ENCODE data around the gene ZSWIM7. TPM values are rescaled to one million over a fixed set of nuclear protein-coding genes. Genes with fewer than 3 reads are reported as not detected.

The ZSWIM7 gene, protein sequence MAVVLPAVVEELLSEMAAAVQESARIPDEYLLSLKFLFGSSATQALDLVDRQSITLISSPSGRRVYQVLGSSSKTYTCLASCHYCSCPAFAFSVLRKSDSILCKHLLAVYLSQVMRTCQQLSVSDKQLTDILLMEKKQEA
- total RNA-seq (10 to 100 TPM in 4 of 6 donors, 1 to 10 TPM in 2; 6.6 to 13.4 (median 10.7) TPM), polyA plus RNA-seq (10 to 100 TPM; 24.6 to 30.6 TPM)

DNA sequence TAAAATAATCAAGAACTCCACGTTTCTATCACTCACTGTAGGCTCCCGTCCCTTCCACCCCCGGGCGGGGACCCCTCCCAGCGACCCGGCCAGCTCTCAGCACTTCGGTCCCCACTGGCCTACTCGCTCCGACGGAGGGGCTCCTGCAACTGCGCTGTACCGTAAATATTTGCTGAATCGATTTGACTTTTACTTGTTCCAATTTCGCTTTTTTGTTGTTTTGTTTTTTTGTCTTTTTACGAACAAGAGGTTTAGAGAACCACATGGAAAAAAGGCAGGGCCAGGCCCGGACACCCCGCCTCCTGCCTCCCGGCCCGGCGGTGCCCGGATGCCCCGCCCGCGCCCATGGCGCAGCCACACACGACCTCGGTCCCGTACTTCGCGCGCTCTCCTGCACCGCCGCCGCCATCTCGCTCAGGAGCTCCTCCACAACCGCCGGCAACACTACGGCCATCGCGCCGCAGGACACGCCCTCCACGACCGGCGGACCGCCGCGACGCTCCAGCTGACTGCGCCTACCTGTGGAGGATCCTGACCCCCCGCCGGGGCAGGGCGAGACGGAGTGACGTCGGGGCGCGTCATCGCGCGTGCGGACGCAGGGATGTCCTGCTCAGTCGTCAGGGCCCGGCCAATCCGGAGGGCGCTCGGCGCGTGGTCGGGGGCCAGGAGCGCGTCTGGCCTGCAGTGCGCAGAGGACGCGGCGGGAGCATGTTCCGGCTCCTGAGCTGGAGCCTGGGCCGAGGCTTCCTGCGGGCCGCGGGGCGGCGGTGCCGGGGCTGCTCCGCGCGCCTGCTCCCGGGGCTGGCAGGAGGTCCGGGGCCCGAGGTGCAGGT is at the start of gene ZSWIM7, which contains the start of gene TTC19:
Gene ZSWIM7 (minus strand): TSS at position 564 of the 833 bp plus-strand sequence. CDS start 110 bp downstream, at position 454.
Gene TTC19 (plus strand): TSS at position 684 of the 833 bp plus-strand sequence. CDS start 25 bp downstream, at position 709.
- DNase-seq (peak; percentile 97 to 99 (median 98)), FAIRE-seq (no peak), ATAC-seq (peak; percentile 92 to 96 (median 94))
- TF ChIP-seq, protein P1, sequence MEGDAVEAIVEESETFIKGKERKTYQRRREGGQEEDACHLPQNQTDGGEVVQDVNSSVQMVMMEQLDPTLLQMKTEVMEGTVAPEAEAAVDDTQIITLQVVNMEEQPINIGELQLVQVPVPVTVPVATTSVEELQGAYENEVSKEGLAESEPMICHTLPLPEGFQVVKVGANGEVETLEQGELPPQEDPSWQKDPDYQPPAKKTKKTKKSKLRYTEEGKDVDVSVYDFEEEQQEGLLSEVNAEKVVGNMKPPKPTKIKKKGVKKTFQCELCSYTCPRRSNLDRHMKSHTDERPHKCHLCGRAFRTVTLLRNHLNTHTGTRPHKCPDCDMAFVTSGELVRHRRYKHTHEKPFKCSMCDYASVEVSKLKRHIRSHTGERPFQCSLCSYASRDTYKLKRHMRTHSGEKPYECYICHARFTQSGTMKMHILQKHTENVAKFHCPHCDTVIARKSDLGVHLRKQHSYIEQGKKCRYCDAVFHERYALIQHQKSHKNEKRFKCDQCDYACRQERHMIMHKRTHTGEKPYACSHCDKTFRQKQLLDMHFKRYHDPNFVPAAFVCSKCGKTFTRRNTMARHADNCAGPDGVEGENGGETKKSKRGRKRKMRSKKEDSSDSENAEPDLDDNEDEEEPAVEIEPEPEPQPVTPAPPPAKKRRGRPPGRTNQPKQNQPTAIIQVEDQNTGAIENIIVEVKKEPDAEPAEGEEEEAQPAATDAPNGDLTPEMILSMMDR (IDR thresholded peaks at IDR 0.05): no peak
- peaks cover 0 to 7% (median 5%) of the 10 kb centered on the region in 3 donors for H3K4me1 ChIP-seq
- peaks cover 0 to 23% (median 14%) of the 10 kb centered on the region in 3 donors for H3K36me3 ChIP-seq
- no peaks in the 10 kb centered on the region for H3K9me3 ChIP-seq
- H3K27me3 ChIP-seq: no peaks in the 10 kb centered on the region
- intact Hi-C loops (cut with DNase I): loop anchor here in 1 of 3 donors (5.0 kb wide), 1 partner anchor 172 kb away; no protein-coding TSS in a partner anchor
- peak within 1 kb of the TSS; percentile 91 to 98 (median 94) for H3K27ac ChIP-seq
- H3K4me3 ChIP-seq: peak within 1 kb of the TSS; percentile 72 to 88 (median 77)
- 0 to 1% methylated on average over 70 to 91 of the region's 91 CpGs for WGBS, 2 donors

DNA sequence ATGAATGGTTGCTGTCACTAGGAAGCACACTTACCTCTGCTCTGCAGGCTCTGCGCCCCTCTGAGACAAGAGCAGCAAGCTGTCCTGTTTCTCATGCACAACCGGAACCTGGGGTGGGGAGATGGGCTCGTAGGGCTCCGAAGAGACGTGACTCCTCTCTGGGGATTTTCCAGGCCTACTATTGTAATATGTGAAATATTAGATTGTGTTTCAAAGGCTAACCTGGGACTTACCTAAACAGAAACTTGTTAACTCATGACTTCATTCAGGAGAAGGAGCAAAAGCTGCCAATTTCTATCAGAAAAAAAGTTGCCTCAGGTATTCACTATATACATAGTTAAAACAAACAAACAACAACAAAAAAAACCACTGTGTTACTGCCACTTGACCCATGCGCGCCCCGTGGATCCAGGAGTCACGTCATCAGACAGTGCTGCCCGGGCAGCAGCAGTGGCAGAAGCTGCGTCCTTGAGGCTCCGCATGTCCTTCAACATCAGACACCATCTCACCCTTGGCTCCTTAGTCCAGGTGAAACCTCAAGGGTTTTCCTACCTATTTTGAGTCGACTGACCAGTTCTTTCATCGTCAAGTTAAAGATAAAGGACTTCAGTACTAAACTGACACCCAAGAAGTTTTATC is 49.4 kb upstream of the ZSWIM7 start:
- ATAC-seq: peak; percentile 32 to 69 (median 66)
- H3K9me3 ChIP-seq: no peaks in the 10 kb centered on the region
- 55 to 60% methylated on average over 14 of the region's 14 CpGs for whole genome bisulfite sequencing, 2 donors
- no peak for FAIRE-seq
- no peak for DNase-seq
- TF ChIP-seq, protein P1 (IDR thresholded peaks at IDR 0.05): no peak
- H3K4me3 ChIP-seq: no peak overlapping the region
- no peaks in the 10 kb centered on the region for H3K27me3 ChIP-seq
- peaks cover 0 to 8% (median 5%) of the 10 kb centered on the region in 3 donors for H3K4me1 ChIP-seq
- peaks cover 0 to 31% (median 4%) of the 10 kb centered on the region in 3 donors for H3K36me3 ChIP-seq
- intact Hi-C loops (cut with DNase I): no loop called here
- H3K27ac ChIP-seq: peak overlapping the region in 2 of 4 donors; percentile 53 to 60

DNA sequence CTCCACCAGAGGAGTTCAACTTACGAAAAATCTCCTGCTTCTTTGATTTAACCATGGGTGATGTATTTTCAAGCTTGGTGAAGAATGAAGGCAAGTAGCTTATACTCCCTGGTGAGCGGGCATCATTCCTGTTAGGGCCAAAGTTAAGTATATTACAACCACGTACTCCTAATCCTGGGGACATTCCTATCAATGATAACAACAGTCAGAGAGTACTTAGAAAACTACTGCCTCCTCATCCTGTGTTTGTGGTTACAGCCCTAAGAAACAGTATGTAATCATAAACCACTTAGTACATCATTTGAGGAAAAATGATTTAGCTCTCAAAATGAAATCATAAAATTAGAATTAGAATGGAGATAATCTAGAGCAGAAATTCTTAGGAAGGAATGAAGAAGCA is 47.5 kb upstream of the ZSWIM7 start:
- H3K4me1 ChIP-seq: peaks cover 0 to 8% (median 5%) of the 10 kb centered on the region in 3 donors
- H3K4me3 ChIP-seq: no peak overlapping the region
- intact Hi-C loops (cut with DNase I): no loop called here
- ATAC-seq (no peak), DNase-seq (no peak), FAIRE-seq (no peak)
- H3K9me3 ChIP-seq: no peaks in the 10 kb centered on the region
- 94 to 97% methylated on average over 3 of the region's 3 CpGs for WGBS, 2 donors
- H3K36me3 ChIP-seq: peaks cover 0 to 32% (median 4%) of the 10 kb centered on the region in 3 donors
- TF ChIP-seq, protein P1 (IDR thresholded peaks at IDR 0.05): no peak
- H3K27ac ChIP-seq: no peak overlapping the region
- H3K27me3 ChIP-seq: no peaks in the 10 kb centered on the region

DNA sequence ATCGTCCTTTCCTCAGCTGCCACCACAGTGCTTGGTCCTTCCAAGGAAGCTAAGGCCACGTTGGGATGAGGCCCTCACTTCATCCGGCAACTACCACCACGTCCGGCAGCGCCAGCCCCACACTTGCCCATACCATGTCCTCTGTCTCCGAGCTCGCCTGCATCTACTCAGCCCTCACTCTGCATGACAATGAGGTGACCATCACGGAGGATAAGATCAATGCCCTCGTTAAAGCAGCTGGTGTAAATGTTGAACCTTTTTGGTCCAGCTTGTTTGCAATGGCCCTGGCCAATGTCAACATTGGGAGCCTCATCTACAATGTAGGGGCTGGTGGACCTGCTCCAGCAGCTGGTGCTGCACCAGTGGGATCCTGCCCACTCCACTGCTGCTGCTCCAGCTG is 45.0 kb upstream of the ZSWIM7 start:
- ATAC-seq (no peak), DNase-seq (no peak), FAIRE-seq (no peak)
- Histone ChIP-seq H3K36me3 (peaks cover 0 to 30% (median 4%) of the 10 kb centered on the region in 3 donors), H3K27ac (no peak overlapping the region), H3K4me3 (no peak overlapping the region), H3K27me3 (no peaks in the 10 kb centered on the region), H3K4me1 (peaks cover 7 to 20% (median 14%) of the 10 kb centered on the region in 3 donors), H3K9me3 (no peaks in the 10 kb centered on the region)
- TF ChIP-seq, protein P1 (IDR thresholded peaks at IDR 0.05): no peak
- intact Hi-C loops (cut with DNase I): no loop called here
- 83 to 85% methylated on average over 10 of the region's 10 CpGs for WGBS, 2 donors
